Measurements from ENCODE around the gene SLC17A5.

GRCh38 chr6:73636048-73636447, 17.7 kb downstream of the SLC17A5 start:
- TF ChIP-seq POLR2A (IDR thresholded peaks at IDR 0.05; ENCODE audit: low read depth, low read length) (no peak), POLR2AphosphoS5 (IDR thresholded peaks at IDR 0.05; ENCODE audit: low read depth, low read length) (no peak)

All from GM12892 (cell line).